ENCODE results near the gene ATP12A. TPM values are rescaled to one million over a fixed set of nuclear protein-coding genes. Genes with fewer than 3 reads are reported as not detected.

The ATP12A gene
- total and polyA plus RNA-seq, 4 experiments from 2014 or later: not detected

DNA sequence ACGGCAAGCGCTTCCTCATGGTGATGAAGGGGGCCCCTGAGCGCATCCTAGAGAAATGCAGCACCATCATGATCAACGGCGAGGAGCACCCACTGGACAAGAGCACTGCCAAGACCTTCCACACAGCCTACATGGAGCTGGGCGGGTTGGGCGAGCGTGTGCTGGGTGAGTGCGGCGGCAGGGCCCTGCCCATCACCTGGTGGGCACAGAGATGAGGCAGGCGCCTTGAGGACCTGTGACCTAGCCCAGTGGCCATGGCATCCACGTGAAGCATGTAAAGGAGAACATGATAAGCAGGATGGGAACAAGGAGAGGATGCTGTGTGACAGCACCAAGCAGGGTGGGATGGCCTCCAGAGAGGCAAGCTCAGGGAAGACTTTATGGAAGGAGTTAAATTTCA is 18.5 kb downstream of the ATP12A start:
- Histone ChIP-seq H3K27ac (ENCODE audit: low read depth, low read length) (no peak overlapping the region), H3K36me3 (ENCODE audit: insufficient read depth, low read length) (no peaks in the 10 kb centered on the region), H3K4me3 (ENCODE audit: low read length in 2 of 2) (no peak overlapping the region), H3K27me3 (ENCODE audit: insufficient read depth, low read length) (no peaks in the 10 kb centered on the region), H3K4me1 (ENCODE audit: insufficient read depth, low read length) (peaks cover 5% of the 10 kb centered on the region), H3K9me3 (ENCODE audit: control insufficient read depth in 1 of 2, low read length in 2 of 2) (no peaks in the 10 kb centered on the region)
- DNase-seq: no peak
- Mint-ChIP-seq H3K4me1 (peaks cover 3 to 9% (median 6%) of the 10 kb centered on the region in 4 donors), H3K36me3 (no peaks in the 10 kb centered on the region), H3K4me3 (no peak overlapping the region), H3K9me3 (no peaks in the 10 kb centered on the region), H3K27ac (no peak overlapping the region), H3K27me3 (peaks cover 8 to 29% of the 10 kb centered on the region in 2 donors)
- ChIA-PET POLR2A (ENCODE audit: partially characterized antibody) (no interaction called here), CTCF (ENCODE audit: partially characterized antibody) (interaction anchor here (1.7 kb wide), 1 partner anchor 10 kb away, joined by 6 read pairs; no protein-coding TSS in a partner anchor)
- intact Hi-C loops (cut with micrococcal nuclease): no loop called here

DNA sequence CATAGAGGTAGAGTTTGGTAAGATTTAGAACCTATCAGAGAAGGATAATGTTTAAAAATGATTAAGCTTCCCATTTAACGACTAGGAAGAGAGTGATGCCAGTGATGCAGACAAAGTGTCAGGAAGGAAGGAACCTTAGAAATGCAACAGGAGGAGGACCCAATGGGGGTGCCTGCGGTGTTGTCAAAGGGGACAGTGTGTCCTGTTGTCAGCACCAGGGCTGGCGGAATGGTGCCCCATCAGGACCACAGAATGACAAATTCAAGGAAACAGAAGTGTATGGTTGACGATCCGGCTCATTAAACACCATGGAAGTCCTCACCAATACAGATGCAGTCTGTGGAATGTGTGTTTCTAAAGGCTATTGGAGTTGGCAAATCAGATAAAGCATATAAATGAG is 19.3 kb downstream of the ATP12A start:
- Histone ChIP-seq H3K4me1 (ENCODE audit: insufficient read depth, low read length) (no peaks in the 10 kb centered on the region), H3K27me3 (ENCODE audit: insufficient read depth, low read length) (no peaks in the 10 kb centered on the region), H3K36me3 (ENCODE audit: insufficient read depth, low read length) (no peaks in the 10 kb centered on the region), H3K27ac (ENCODE audit: low read depth, low read length) (no peak overlapping the region), H3K4me3 (ENCODE audit: low read length in 2 of 2) (no peak overlapping the region), H3K9me3 (ENCODE audit: control insufficient read depth in 1 of 2, low read length in 2 of 2) (no peaks in the 10 kb centered on the region)
- ChIA-PET CTCF (ENCODE audit: partially characterized antibody) (interaction anchor here (1.4 to 1.7 kb wide), 3 partner anchors 9 to 28 kb away, joined by 6 to 7 read pairs (median 6); no protein-coding TSS in a partner anchor), POLR2A (ENCODE audit: partially characterized antibody) (no interaction called here)
- Mint-ChIP-seq H3K27me3 (peaks cover 11 to 29% of the 10 kb centered on the region in 2 donors), H3K9me3 (no peaks in the 10 kb centered on the region), H3K27ac (no peak overlapping the region), H3K4me1 (peaks cover 0 to under 1% (median 0%) of the 10 kb centered on the region in 4 donors), H3K36me3 (no peaks in the 10 kb centered on the region), H3K4me3 (no peak overlapping the region)
- intact Hi-C loops (cut with micrococcal nuclease): no loop called here
- DNase-seq: no peak

DNA sequence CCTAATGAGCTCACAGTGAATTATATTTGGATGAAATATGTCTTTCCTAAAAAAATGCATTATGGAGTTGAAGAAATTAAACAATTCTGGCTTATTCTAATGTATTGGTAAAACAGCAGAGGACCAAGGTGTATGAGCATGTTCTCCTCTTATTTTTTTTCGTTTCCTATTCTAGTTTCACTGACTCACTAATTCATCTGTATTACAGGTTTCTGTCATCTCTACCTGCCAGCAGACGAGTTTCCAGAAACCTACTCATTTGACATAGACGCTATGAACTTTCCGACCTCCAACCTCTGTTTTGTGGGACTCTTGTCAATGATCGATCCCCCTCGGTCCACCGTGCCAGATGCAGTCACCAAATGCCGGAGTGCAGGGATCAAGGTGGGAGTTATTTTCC is 20.3 kb downstream of the ATP12A start:
- Mint-ChIP-seq H3K4me3 (no peak overlapping the region), H3K27ac (no peak overlapping the region), H3K9me3 (no peaks in the 10 kb centered on the region), H3K36me3 (no peaks in the 10 kb centered on the region), H3K4me1 (no peaks in the 10 kb centered on the region), H3K27me3 (peaks cover 11 to 28% of the 10 kb centered on the region in 2 donors)
- Histone ChIP-seq H3K9me3 (ENCODE audit: control insufficient read depth in 1 of 2, low read length in 2 of 2) (no peaks in the 10 kb centered on the region), H3K4me3 (ENCODE audit: low read length in 2 of 2) (no peak overlapping the region), H3K4me1 (ENCODE audit: insufficient read depth, low read length) (no peaks in the 10 kb centered on the region), H3K36me3 (ENCODE audit: insufficient read depth, low read length) (no peaks in the 10 kb centered on the region), H3K27ac (ENCODE audit: low read depth, low read length) (no peak overlapping the region), H3K27me3 (ENCODE audit: insufficient read depth, low read length) (no peaks in the 10 kb centered on the region)
- DNase-seq: no peak
- intact Hi-C loops (cut with micrococcal nuclease): no loop called here
- ChIA-PET POLR2A (ENCODE audit: partially characterized antibody) (no interaction called here), CTCF (ENCODE audit: partially characterized antibody) (interaction anchor here (1.5 to 1.7 kb wide), 2 partner anchors 8 to 27 kb away, joined by 6 to 7 read pairs; no protein-coding TSS in a partner anchor)

DNA sequence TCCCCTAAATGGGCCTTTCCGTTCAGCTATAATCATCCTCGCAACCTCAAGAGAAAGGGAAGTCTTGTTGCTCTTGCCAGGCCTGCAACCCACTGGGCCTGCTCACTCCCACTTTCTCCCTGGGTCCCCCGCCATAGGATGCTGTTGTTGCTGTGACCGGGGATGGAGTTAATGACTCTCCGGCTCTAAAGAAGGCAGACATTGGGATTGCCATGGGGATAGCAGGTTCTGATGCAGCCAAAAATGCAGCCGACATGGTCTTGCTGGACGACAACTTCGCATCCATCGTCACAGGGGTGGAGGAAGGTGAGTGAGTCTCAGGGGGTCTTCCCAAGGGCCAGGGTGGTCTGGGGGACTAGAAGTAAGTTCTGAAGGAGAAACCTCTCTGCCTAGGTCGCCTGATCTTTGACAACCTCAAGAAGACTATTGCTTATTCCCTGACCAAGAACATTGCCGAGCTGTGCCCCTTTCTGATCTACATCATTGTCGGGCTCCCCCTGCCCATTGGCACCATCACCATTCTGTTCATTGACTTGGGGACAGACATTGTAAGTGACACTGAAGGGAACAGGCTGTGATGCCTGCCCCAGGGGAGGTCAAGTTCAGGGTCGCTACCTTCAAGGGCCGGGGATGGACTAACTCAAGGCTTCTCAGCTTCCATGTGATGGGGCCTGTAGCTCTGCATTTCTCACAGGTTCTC is 26.8 kb downstream of the ATP12A start:
- CTCF ChIA-PET (ENCODE audit: partially characterized antibody): interaction anchor here (1.4 to 1.9 kb wide), 3 partner anchors 9 to 78 kb away, joined by 4 to 5 read pairs (median 4); no protein-coding TSS in a partner anchor
- no peak for DNase-seq
- Mint-ChIP-seq H3K36me3 (no peaks in the 10 kb centered on the region), H3K9me3 (no peaks in the 10 kb centered on the region), H3K27me3 (peaks cover 3 to 7% of the 10 kb centered on the region in 2 donors), H3K4me3 (no peak overlapping the region), H3K4me1 (peaks cover 12 to 16% (median 13%) of the 10 kb centered on the region in 4 donors), H3K27ac (no peak overlapping the region)
- H3K27ac ChIP-seq (ENCODE audit: low read depth, low read length): no peak overlapping the region
- no peak overlapping the region for H3K4me3 ChIP-seq (ENCODE audit: low read length in 2 of 2)
- no peaks in the 10 kb centered on the region for H3K36me3 ChIP-seq (ENCODE audit: insufficient read depth, low read length)
- intact Hi-C loops (cut with micrococcal nuclease): no loop called here
- peaks cover 13% of the 10 kb centered on the region for H3K4me1 ChIP-seq (ENCODE audit: insufficient read depth, low read length)
- H3K9me3 ChIP-seq (ENCODE audit: control insufficient read depth in 1 of 2, low read length in 2 of 2): no peaks in the 10 kb centered on the region
- POLR2A ChIA-PET (ENCODE audit: partially characterized antibody): no interaction called here
- H3K27me3 ChIP-seq (ENCODE audit: insufficient read depth, low read length): no peaks in the 10 kb centered on the region

DNA sequence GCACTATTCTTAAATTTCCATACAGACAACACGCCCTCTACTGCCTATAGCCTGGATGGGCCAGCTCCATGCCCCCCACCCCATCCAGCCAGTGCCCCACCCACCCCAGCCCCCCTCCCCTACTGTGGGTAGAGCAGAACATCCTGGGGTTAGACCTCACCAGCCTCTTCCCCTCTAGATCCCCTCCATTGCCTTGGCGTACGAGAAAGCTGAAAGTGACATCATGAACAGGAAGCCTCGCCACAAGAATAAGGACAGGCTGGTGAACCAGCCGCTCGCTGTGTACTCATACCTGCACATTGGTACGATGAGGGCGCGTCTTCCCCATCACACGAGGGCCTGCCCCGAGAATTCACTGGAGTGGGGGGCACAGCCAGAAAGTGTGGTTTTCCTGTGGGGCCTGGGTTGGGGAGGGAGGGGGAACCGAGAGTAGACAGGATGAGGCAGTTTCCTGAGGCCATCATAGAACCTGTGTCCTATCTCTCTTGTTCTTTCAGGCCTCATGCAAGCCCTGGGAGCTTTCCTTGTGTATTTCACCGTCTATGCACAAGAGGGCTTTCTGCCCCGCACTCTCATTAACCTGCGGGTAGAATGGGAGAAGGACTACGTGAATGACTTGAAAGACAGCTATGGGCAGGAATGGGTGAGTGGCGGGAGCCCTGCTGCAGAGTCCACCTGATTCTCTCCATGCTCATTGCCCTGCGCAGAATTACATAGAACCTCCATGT is 29.1 kb downstream of the ATP12A start:
- POLR2A ChIA-PET (ENCODE audit: partially characterized antibody): interaction anchor here (0.5 to 1.3 kb wide), 2 partner anchors 15 to 256 kb away, joined by 3 to 4 read pairs; no protein-coding TSS in a partner anchor
- H3K4me1 Mint-ChIP-seq: peaks cover 12 to 16% (median 13%) of the 10 kb centered on the region in 4 donors
- no peaks in the 10 kb centered on the region for H3K36me3 Mint-ChIP-seq
- intact Hi-C loops (cut with micrococcal nuclease): loop anchor here (2.0 kb wide), 1 partner anchor 25 kb away; no protein-coding TSS in a partner anchor
- Histone ChIP-seq H3K4me1 (ENCODE audit: insufficient read depth, low read length) (peaks cover 13% of the 10 kb centered on the region), H3K27ac (ENCODE audit: low read depth, low read length) (no peak overlapping the region), H3K36me3 (ENCODE audit: insufficient read depth, low read length) (no peaks in the 10 kb centered on the region), H3K27me3 (ENCODE audit: insufficient read depth, low read length) (no peaks in the 10 kb centered on the region), H3K4me3 (ENCODE audit: low read length in 2 of 2) (peak overlapping the region in 1 of 2 donors; percentile 11), H3K9me3 (ENCODE audit: control insufficient read depth in 1 of 2, low read length in 2 of 2) (no peaks in the 10 kb centered on the region)
- H3K27me3 Mint-ChIP-seq: peaks cover under 1 to 1% of the 10 kb centered on the region in 2 donors
- H3K4me3 Mint-ChIP-seq: peak overlapping the region; percentile 52 to 82 (median 70)
- CTCF ChIA-PET (ENCODE audit: partially characterized antibody): interaction anchor here (0.9 to 3.1 kb wide), 9 partner anchors 10 to 104 kb away, joined by 3 to 20 read pairs (median 7); no protein-coding TSS in a partner anchor
- peak; percentile 68 to 87 (median 78) for DNase-seq
- H3K27ac Mint-ChIP-seq: peak overlapping the region; percentile 81 to 90 (median 86)
- H3K9me3 Mint-ChIP-seq: no peaks in the 10 kb centered on the region

DNA sequence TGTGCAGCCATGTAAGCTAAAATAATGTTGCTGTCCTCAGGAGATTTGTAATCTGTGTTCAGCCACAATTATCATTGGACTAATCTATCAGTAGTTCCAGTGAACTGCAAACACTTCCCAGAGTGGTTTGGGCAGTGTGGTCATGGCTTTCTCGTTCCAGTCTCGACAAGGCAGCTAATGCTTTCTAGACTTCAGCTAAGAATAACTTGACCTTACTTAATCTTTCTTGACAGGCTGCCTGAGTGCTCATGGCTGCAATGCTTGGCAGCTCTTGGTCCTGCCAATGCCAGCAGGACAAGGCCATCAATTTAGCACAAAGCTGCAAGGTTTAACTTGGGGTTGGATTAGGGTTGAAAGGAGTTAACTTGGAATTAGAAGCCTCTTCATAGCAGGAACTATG is 32.8 kb downstream of the ATP12A start:
- no peak overlapping the region for H3K27ac Mint-ChIP-seq

DNA sequence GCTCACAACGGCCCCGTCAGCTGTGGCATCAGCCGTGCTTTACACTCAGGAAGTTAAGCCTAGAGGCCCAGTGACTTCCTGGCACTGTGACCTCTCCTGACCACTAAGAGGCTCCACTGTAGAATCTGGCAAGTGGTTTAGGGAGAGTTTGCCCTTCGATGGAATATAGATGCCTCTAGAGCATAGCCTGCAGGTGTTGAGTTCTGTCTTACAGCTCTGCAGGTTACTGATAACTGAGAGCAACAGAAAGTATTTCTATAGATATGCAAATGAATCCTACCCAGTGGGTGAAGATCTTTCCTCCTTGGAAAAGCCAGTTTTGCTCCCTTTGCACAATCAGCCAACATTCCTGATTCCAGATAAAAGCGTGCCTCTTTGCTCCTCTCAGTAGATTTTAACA is 35.8 kb downstream of the ATP12A start:
- no peak overlapping the region for H3K27ac Mint-ChIP-seq
- peaks cover 1% of the 10 kb centered on the region in 2 donors for H3K27me3 Mint-ChIP-seq
- intact Hi-C loops (cut with micrococcal nuclease): no loop called here
- Histone ChIP-seq H3K27ac (ENCODE audit: low read depth, low read length) (no peak overlapping the region), H3K4me3 (ENCODE audit: low read length in 2 of 2) (no peak overlapping the region), H3K36me3 (ENCODE audit: insufficient read depth, low read length) (no peaks in the 10 kb centered on the region), H3K9me3 (ENCODE audit: control insufficient read depth in 1 of 2, low read length in 2 of 2) (no peaks in the 10 kb centered on the region), H3K27me3 (ENCODE audit: insufficient read depth, low read length) (no peaks in the 10 kb centered on the region), H3K4me1 (ENCODE audit: insufficient read depth, low read length) (no peaks in the 10 kb centered on the region)
- H3K36me3 Mint-ChIP-seq: no peaks in the 10 kb centered on the region
- DNase-seq: no peak
- ChIA-PET CTCF (ENCODE audit: partially characterized antibody) (interaction anchor here (1.0 to 1.2 kb wide), 2 partner anchors 11 to 22 kb away, joined by 3 to 4 read pairs; no protein-coding TSS in a partner anchor), POLR2A (ENCODE audit: partially characterized antibody) (no interaction called here)
- H3K9me3 Mint-ChIP-seq: peaks cover 0 to 1% (median 0%) of the 10 kb centered on the region in 8 donors
- no peak overlapping the region for H3K4me3 Mint-ChIP-seq
- H3K4me1 Mint-ChIP-seq: peaks cover 0 to 2% (median under 1%) of the 10 kb centered on the region in 4 donors

More for the DNA sequence above, 32.8 kb downstream of the ATP12A start:
- peaks cover 0 to 1% (median 0%) of the 10 kb centered on the region in 8 donors for H3K9me3 Mint-ChIP-seq
- H3K4me3 ChIP-seq (ENCODE audit: low read length in 2 of 2): no peak overlapping the region
- H3K27me3 Mint-ChIP-seq: peaks cover 0 to 1% of the 10 kb centered on the region in 2 donors
- CTCF ChIA-PET (ENCODE audit: partially characterized antibody): interaction anchor here (1.0 to 2.9 kb wide), 4 partner anchors 11 to 19 kb away, joined by 3 to 13 read pairs (median 4); no protein-coding TSS in a partner anchor
- H3K27me3 ChIP-seq (ENCODE audit: insufficient read depth, low read length): no peaks in the 10 kb centered on the region
- no peaks in the 10 kb centered on the region for H3K36me3 ChIP-seq (ENCODE audit: insufficient read depth, low read length)
- H3K27ac ChIP-seq (ENCODE audit: low read depth, low read length): no peak overlapping the region
- no peaks in the 10 kb centered on the region for H3K36me3 Mint-ChIP-seq
- DNase-seq: no peak
- intact Hi-C loops (cut with micrococcal nuclease): no loop called here
- H3K9me3 ChIP-seq (ENCODE audit: control insufficient read depth in 1 of 2, low read length in 2 of 2): no peaks in the 10 kb centered on the region
- H3K4me3 Mint-ChIP-seq: no peak overlapping the region
- POLR2A ChIA-PET (ENCODE audit: partially characterized antibody): no interaction called here
- peaks cover 13% of the 10 kb centered on the region for H3K4me1 ChIP-seq (ENCODE audit: insufficient read depth, low read length)
- peaks cover 12 to 16% (median 13%) of the 10 kb centered on the region in 4 donors for H3K4me1 Mint-ChIP-seq
